ENCODE data around the gene RSPH1.
A peak's percentile ranks its signal among the peaks of the same experiment; 100 is the strongest.

RSPH1 gene

DNA sequence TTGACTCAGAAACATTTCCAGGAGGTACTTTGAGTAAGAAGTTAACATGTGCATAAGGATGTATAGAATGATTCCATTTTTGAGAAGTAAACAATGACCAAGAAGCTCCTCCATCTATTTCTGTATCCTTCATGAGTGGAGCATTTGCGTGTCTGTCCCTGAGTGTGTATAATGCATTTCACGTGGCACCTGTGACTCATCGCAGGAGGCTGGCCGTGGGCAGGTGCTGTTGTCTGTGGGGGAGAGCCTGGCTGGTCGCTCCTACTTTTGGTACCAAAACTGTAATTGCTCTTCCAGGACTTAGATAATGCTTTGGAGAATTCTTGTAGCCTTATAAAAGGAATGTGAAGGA is 34.1 kb upstream of the RSPH1 start:
- no peak for FAIRE-seq

DNA sequence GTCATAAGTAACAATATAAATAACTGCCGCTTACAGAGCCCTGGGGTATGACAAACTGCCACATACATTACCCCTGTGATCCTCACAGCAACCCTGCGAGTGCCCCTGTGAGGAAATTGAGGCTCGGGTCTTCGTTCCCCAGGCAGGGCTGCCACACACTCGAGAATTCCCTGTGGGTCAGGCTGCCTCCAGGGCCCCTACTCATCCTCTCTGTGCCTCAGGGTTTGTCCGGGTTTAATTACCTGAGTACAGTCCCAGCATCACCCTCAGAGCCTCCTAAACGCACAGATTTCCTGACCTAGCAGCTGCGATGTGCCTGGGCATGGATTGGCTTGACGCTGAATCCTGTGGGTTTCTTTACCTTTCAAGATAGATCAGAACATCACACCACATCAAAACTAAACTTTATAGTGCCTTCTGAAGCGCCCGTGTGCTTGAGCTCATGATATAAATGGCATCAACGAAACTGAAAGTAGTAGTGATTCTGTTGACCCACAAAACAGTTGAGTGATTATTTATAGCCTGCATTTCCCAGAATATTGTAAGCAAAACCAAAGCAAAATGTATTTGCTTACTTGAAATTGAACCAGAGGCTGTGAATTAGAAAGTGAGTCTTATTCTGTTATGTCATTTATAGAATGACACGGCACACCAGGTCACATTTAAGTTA is 31.6 kb upstream of the RSPH1 start:
- peak; percentile 98 for FAIRE-seq

DNA sequence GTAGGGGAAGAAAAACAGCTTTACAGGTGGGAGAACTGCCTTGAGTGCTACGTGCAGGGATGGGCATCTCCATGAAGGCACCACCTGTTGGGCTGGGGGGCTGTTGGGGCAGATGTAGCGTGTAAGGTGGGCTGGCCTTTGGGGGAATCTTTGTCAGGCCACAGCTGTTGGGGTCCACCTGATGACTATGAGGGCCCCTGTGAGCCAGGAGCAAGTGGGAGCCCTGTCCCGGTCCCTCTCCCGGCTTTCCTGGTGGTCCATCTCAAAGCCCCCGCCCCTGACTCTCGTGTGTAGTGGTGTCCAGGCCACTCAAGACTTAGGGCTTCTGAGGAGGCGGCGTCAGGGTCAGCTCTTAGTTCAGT is 31.1 kb upstream of the RSPH1 start:
- FAIRE-seq, result no peak

DNA sequence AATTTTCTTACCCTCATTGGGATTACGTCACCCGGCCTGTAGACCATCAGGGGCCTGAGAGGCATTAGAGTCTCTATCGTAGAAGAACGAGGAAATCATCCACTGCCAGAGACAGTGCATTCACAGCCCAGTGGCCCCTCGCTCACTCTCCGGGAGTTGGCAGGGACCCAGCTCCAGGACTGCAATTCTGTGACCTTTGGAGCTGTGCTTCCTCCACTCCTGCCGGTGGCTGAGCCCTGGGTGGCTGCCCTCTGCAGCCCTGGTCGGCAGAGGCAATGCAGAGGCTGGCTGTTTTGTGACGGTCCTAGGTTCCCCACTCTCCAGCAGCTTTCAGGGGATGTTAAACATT is 30.3 kb upstream of the RSPH1 start:
- no peak for FAIRE-seq

DNA sequence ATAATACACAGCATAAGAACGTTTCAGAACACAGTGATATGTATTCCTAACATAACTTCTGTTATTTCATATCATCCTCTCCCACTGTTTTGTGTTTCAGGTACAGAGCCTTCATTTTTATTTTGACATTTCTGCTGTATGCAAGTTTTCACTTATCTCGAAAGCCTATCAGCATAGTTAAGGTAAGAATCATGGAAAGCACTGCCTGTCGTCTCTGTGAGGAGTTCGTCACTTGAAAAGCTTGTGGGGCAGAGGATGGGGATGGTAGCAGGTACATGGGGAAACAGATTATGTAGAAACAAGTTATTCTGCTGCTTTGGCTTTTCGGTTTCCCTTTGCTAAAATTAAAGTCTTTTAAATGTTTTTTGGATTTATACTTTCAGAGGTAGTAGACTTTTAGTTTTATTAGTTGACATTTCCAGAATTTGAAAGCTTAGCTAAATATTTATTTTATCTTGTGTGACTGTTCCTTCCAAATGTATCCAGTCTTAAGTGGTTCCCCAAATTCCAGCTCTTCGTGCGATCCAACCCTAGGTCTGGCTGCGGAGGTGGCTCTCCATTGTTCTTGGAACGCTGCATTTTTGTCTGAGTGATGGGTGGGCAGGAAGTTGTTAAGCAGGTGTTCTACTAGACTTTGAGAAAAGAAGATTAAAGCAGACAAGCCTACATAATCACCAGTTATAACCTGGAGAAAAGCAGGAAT is 29.8 kb upstream of the RSPH1 start:
- FAIRE-seq, result peak; percentile 65

DNA sequence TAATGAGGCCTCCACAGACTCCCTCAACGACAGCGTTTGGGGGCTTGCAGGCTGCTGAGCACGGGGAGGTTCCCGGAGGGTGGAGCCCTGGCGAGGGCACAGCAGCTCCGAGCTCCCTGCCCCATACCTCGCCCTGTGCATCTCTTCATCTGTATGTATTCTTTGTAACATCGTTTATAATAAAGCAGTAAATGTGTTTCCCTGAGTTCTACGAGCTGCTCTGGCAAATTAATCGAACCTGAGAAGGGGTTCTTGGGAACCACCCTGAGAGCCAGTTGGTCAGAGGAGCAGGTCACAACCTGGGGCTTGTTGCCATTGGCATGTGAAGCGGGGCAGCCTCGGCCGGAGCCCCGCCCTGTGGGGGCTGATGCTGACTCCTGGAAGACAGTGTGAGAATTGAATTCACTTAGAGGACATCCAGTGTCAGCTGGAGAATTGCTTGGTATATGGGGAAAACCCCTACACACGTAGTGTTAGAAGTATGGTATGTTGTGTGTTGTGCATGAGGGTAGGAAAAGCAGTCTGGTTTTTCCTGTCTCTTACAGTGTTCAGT is 29.1 kb upstream of the RSPH1 start:
- FAIRE-seq, result no peak

DNA sequence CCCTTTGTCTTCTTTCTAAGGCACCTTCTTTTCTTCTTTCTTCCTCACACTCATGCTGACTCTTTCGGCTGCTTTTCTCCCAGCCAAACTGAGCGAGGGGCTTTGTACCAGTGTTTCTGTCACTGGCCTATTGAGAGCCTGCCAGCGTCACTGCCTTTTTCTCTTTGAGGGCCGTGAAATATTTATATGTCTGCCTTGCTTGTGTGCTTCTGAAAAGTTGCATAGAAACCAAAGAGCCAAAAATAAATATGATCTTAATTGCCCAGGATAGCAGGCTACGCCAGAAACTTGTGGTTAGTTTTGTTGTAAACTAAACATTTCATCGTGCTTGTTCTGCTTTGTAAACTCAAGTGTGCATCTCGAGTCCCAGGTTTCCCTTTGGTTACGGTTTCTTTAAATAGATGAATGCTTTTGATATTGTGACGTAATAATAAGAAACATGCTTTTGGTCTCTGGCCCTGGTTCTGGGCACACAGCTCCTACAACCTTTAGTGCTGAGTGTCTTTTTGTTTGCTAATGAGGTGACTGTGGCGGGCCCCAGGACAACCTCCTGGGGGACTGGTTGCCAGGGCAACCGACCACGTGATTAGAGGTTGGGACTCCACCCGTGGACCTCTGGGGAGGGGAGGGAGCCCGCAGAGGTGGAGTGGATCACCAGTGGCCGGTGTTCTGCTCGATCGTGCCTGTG is 28.5 kb upstream of the RSPH1 start:
- peak; percentile 76 for FAIRE-seq

DNA sequence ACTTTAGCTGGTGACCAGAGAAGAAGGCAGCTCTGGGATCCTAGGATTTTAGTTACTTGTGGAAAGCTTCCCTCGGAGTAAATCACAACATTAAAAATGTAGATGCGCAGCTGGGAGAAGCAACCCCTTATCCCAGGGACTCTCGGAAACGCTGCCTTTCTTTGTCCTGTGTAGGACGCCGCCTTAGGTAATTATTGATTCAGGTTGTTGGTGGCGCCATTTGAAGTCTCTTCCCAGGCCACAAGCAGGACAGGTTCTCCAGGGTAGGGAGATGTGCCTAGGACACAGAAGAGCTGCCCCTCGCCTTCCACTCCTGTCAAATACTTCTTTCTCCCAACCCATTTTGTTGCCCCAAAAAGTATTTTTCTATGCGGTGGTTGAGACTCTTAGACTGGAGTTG is 27.9 kb upstream of the RSPH1 start:
- no peak for FAIRE-seq

DNA sequence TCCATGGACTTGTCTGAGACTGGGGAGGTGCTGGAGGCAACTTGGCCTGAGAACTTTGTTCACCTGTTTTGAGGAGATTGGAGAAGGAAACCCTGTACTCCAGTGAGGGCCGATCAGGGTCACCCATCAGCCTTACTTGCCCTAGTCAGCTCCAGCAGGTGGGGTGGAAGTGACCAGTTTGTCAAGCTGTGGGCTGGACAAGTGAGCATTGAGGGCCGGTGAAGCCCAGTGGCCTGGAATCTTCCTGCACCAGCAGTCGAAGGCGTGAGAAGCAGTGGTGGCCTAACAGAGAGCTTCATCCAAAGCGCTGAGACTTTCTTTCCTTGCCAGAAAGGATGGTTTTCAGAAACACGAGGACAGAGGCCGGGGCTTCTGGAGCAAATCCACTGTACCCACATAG is 27.2 kb upstream of the RSPH1 start:
- no peak for FAIRE-seq

DNA sequence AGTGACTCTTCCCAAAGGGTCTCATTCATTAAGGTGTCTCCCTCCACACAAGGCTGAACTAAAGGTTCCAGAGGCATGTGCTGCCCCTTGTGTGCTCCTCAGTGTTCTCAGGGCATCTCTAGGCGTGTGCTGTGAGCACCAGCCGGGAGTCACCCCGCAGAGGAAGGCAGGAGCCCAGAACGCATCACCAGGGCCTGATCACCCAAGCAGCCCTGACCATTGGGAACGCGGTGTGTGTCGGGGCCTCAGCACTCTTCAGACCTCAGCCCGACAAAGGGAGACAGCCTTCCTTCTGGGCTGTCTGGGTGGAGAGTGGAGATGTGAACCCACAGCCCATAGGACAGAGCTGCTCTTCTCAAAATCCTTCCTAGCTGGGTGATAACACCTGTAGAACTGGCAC is 26.7 kb upstream of the RSPH1 start:
- FAIRE-seq, result no peak

DNA sequence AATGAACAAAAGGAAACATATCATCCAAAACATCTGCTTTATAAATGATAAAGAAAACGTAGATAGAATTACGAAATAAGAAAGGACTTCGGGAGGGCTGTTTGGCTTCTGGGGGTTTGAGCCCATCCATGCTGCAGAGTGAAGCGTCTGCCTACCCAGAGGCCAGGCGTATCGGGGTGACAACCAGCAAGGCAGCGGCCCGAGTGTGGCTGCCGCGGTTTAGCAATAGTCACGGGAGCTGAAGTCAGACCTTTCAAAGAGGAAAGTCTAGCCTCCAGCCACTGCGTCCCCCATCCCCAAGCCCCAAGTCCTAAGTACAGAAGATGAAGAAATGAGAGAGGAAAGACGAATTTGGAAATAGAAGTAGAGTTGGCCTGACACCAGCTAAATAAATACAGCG is 26.2 kb upstream of the RSPH1 start:
- FAIRE-seq, result no peak

DNA sequence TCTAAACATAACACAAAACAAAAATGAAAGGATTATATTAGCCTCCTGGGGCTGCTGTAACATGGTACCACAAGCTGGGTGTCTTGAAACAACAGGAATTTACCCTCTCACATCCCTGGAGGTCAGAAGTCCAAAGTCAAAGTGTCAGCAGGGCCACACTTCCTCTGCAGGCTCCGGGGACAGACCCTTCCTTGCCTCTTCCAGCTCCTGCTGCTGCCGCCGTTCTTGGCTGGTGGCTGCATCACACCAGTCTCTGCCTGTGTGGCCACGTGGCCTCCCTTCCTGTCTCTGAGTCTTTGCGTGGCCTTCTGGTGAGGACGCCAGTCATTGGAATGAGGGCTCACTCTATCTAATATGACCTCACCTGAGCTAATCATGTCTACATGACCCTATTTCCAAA is 25.8 kb upstream of the RSPH1 start:
- no peak for FAIRE-seq

DNA sequence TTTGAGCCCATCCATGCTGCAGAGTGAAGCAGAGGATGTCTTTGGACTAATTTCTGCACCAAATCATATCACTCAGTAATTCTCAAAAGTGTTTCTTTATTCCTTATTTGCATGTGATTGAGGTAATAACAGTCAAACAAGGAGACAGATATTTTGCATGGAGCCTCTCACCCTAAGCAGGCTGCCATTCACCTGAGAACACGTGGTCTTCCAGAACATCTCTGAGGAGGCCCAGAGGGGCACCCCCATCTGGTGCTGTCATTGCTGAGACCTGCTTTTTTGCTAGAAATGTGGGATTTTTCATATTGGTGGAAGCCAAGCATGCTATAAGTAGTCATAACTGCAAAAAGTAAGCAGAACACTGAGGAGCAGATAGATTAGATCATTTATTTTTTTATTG is 25.4 kb upstream of the RSPH1 start:
- no peak for FAIRE-seq

DNA sequence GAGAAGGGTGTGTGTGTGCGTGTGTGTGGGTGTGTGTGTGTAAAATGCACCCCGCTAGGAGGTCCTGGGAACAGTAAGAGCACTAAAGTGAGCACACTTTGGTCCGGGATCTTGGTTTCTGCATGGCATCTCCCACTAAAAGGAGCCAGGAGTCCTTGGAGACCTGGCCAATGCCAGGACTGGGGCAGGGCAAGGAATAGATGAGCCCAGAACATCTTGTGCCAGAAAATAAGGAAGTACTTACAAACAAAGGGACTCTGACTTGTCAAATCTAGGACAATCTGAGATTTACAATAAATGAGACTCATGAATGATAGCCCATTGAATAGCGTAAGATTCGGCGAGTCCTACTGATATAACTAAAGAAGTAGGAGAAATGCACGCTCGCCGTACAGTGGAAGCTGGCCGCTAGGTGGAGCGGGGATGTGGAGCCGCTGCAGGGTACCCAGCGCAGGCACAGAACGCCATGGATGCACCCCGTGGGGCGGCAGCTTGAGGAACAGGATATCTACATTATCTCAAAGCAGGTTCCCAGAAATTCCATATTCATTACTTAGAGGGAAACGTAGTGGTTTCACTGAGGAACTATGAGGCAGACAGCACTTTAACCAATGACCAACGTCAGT is 24.7 kb upstream of the RSPH1 start:
- FAIRE-seq, result no peak

DNA sequence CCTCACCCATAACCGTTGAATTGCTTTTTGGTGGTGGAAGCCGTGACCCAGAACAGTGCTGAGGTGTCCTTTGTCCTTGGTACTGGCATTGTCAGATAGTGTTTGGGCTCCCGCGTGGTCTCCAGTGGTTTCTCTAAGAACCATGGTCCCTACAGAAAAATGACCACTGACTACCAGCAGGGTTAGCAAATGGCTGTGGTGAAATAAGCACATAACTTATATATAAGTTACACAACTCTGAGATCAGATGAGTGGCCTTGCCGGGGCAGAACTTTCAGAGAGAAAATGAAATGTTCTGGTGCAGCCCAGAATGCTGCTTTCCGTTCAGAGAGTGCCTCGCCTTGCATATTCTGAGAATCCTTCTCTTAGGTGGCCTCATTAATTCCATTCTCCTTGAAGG is 22.6 kb upstream of the RSPH1 start:
- no peak for FAIRE-seq

DNA sequence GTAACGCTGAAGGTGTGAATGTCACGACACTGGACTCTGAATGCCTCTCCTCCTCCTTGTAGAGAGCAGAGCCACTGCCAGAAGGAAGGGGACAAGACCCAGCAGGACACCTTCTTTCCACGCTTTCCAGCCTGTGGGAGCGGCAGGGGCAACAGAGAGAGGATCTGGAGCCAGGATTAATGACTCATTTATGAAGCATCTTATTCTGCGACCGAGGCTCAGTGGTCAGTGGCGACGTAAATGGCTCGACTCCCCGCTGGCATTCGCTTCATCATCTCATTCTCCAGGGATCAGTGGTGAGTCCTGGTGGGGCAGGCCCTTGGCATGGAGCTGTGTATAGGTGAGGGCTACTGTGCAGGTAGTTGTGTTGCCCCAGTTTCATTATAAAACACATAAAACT is 22.2 kb upstream of the RSPH1 start:
- FAIRE-seq, result no peak

DNA sequence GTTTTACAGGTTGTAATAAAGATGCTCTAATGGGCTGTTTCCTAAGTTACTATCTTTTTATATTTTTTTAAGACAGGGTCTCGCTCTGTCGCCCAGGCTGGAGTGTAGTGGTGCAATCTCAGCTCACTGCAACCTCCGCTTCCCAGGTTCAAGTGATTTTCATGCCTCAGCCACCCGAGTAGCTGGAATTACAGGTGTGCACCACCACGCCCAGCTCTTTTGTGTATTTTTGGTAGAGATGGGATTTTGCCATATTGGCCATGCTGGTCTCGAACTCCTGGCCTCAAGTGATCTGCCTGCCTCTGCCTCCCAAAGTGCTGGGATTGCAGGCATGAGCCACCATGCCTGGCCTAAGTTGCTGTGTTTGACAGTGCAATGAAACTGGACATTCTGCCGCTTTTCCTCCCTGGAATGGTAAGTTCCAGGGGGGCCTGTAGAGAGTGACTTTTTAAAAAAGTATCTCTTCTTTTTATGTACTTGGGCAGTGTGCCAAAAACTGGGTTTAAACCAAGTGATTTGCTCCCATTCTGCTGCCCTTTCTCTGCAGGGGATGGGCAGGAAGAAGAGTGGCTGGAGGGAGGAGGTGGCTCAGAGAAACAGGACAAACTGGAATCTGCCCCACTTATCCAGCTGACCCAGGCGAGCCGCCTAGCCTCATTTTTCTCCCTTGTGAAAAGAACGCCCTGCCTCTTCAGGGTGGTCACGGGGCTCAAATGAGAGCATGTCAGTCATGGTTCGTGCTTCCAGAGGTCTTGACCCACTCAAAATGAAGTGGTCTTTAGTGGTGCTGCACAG is 19.9 kb upstream of the RSPH1 start:
- FAIRE-seq, result no peak

DNA sequence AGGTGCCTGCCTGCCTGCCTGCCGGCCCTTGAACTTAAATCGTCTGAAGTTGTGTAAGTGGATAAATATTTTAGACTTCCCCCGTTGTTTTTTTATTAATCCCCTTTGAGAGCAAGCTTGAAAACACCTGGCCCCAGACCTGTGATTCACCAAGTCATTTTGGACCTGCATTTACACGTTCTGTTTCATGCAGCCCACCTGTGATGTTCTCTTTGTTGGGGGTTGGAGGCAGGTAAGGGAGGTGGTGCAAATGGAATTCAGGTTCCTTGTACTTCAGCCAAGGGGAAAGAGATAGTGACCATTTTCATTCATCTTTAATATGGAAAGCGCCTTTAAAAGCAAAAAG is 18.8 kb upstream of the RSPH1 start:
- no peak for FAIRE-seq

DNA sequence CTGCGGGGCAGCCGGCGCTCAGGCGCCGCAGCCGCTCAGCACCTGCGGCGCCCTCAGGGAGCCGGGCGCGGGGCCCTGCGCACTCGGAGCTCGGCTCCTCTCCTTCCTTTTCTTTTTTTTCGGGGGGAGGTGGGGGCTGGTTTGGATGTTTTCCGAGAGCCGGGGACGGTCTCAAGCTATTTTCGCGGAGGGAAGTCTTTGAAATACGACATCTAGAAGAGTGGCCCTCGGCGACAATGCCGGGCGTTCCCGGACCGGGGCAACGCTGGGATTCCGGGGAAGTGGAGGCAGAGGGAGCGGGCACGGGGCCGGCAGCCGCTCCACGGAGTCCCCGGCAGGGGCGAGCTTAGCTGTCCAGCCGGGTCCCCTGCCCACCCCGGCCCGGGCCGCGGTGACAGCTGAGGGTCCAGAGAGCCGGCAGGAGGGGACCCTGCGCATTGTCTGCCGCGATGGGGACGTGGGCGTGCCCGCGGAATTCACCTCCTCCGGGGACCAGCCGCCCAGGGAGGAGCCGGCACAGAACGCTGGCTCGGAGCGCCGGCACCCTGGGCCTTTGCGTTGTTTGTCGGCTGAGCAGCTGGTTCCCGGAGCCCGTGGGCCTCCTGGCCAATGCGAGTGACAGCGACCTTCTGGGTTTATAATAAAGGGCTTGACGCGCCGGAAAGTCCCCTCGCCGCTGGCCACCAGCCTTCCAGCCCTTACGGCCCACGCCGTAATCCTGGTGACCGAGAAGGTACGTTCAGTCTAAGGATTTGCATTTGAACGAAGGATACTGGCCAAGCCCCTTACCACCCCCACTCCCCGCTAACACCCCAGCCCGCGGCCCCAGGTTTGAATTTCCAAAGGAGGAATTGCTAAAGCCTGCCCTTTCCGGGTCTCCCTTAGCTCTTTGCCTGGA is 18.2 kb upstream of the RSPH1 start:
- no peak for FAIRE-seq

DNA sequence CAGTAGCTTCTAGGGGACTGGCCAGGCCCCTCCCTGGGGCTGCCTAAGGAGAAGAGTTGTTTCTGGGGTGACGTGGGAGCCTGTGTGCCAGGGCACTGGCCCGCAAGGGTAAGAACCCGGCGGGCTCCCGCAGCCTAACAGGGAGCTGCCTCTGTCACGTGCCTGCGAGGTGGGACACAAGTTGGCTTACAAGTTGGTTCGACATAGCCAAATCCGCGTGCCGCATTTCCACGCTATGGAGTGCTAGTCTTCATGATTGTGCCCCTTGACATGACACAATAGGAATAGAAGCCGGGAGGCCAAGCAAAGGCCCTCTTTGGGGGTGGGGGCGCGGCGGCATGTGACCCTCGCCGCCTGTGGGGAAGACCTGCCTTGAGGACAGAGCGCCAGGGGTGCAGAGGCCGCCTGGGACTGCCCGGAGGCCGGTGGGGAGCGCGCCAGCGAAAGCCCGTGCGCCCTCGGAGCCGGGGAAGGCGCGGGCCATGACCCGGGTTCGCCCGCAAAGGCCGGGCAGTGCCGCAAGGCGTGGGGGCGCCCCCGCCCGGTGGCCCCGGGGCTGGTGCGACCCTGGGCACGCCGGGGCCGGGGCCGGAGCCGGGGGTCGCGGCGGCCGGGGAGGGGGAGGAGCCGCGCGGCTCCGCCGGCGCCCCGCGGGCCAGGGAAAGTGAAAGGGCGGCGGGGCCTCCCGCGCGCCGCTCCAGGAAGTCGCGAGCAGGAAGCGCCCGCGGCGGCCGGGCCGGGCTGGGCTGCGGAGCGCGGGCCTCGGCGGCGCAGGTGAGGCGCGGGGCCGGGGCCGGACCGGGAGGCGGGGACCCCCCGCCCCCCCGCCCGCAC is 17.3 kb upstream of the RSPH1 start, which contains the start of gene SLC37A1:
Gene SLC37A1 (plus strand): TSS at position 702 of the 834 bp plus-strand sequence. CDS start 4,603 bp downstream, outside the sequence.
- FAIRE-seq, result no peak

All from islet of Langerhans (tissue), 1 donor.